DMS53 treated with DMSO at 0.1 percent for 48 hours (cell line): Measurements from ENCODE around the gene RABGAP1L.
"Not testable (repeated sequence)": the region's sequence is repeated elsewhere in the genome, so short reads cannot be mapped to it uniquely, and the experiment has no call there.

Source experiments
- DNase-seq: peaks from one replicate; lab custom pipeline; 2025; ENCODE audit not compliant: unreplicated experiment; lab: John Stamatoyannopoulos, UW

RABGAP1L gene

DNA sequence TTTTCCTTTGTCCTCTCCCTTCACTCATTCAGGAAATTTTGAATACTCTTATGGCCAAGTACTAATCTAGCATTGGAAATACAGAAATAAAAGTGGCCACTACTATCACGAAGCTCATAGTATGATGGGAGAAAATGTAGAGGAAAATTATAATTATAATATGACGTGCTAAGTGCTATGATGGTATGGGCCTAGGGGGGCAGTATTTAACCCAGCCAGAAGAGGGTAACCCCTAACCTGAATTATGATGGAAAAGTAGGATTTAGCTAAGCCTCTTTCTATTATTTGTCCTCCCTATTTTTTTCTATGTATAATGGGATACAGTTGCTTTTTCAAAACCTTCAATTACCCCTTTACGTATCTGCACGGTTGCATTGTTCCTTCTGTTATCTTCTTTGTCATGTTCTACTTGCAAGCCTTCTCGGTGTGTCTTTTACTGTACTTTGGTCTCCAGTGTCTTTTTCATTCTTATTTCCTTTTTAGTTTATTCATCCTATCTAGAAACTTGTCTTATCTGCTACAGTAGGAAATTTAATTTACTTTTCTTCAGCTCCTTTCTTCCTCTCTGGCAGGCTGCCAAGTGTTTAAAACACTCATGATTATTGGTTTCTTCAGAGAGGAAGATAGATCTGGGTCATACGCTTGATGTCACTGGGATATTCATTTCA is 199.6 kb downstream of the RABGAP1L start:
- no peak for DNase-seq

GRCh38 chr1:174359454-174359805 is 200.1 kb downstream of the RABGAP1L start:
- DNase-seq: no peak

GRCh38 chr1:174364996-174365736 is 205.8 kb downstream of the RABGAP1L start:
- DNase-seq: no peak

DNA sequence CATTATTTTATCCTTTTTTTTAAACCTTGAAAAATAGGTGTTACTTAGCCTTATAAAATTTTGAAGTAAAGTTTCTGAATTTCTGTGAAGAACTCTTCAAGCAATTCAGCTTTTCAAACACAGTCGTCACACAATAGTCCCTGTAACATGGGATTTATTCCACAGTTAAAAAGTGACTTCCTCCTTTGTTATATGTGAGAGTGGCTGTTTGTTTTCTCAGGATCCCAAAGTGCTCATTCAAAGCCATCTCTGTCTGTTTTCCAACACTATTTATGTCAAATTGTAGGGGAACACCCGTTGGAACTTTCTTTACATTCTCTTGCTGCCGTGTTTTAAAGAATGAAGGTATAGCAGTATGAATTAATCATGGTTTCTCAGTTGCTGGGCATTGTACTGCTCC is 207.6 kb downstream of the RABGAP1L start:
- DNase-seq: no peak

- no peak for DNase-seq
These were observed 208.6 kb downstream of the RABGAP1L start for GRCh38 chr1:174367892-174368291.

DNA sequence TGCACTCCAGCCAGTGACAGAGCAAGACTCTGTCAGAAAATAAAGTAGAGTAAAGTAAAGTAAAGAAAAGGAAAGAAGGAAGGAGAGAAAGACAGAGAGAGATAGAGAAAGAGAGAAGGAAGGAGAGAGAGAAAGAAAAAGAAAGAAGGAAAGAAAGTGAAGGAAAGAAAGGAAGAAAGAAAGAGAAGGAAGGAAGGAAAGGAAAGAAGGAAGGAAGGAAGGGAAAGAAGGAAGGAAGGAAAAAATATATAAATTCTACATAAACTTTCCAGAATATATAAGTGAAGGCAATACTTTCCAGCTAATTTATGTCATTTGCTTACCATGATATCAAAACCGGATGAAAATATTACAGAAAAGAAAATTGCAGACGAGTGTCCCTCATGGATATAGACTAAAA is 216.7 kb downstream of the RABGAP1L start:
- DNase-seq: no peak

GRCh38 chr1:174391716-174392115 is 232.4 kb downstream of the RABGAP1L start:
- no peak for DNase-seq

DNA sequence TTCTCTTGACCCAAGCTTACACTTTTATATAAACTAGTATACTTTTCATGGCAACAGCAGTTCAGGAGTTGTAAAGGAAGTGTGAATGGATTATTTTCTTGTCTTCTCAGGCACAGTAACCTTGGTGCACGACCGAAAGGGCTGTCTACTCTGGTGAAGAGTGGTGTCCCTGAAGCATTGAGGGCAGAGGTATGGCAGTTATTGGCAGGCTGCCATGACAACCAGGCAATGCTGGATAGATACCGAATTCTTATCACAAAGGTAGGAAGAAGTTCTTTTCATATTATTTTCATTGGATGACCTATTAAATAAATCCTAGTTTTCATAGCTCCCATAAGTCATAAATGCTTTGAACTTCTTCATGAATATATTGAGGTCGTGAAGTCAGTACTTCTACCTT is 234.6 kb downstream of the RABGAP1L start:
- no peak for DNase-seq

DNA sequence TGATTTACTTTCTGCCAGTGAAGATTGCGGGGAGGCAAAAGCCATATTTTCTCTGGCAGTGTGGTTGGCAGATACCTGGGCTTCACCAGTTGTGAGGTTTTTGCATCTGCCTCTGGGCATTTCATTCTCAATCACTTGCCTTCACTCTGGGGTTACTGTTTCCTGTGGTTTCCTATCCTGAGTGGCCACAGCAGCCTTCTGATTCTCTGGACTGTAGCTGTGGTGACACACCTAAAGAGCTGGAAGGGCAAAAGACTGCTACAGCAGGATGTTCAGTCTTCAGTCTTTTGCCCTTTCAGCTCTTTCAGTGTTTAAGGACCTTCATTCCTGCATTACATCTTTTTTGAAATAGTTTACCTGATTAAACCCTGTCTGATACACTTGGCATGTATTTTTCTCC is 237.9 kb downstream of the RABGAP1L start:
- no peak for DNase-seq

DNA sequence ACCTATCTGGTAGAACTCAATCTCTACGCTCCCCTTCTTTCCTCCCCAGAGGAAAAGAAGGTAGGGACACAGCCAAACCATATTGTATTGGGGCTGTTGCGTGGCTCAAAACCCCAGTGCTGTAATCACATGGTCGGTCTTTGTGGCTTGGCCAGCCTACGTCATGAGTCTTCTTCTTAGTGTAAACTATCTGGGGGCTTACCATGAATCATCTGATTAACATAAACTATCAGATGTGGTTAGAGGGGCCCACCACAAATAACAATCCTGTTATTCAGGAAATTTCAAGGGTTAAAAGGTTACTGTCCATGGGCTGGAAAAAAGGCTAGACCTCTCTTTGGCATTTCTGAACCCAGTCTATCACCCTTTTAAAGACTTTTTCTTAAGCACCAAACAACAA is 238.9 kb downstream of the RABGAP1L start:
- no peak for DNase-seq

- DNase-seq: no peak
These were observed 239.9 kb downstream of the RABGAP1L start for GRCh38 chr1:174399211-174399610.

GRCh38 chr1:174401075-174401474 is 241.8 kb downstream of the RABGAP1L start:
- no peak for DNase-seq

DNA sequence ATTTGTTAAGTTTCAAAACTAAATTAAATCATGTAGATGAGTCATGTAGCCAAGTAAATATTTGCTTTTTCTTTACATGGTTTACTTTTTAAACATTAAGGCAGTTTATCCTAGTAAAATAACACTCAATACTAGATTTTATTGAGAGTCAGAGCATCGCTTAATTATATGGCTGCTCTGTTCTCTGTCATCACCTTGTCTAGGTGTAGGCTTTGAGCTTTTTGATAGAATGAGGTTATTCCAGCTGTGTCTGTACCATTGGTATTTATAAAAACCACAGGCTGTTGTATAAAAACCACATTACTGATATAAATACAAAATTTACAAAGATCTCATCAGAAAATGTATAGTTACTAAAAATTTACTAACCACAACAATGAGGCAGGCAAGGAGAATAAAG is 245.9 kb downstream of the RABGAP1L start:
- peak; percentile 58 for DNase-seq

- DNase-seq: no peak
These were observed 247.1 kb downstream of the RABGAP1L start for GRCh38 chr1:174406421-174406820.

DNA sequence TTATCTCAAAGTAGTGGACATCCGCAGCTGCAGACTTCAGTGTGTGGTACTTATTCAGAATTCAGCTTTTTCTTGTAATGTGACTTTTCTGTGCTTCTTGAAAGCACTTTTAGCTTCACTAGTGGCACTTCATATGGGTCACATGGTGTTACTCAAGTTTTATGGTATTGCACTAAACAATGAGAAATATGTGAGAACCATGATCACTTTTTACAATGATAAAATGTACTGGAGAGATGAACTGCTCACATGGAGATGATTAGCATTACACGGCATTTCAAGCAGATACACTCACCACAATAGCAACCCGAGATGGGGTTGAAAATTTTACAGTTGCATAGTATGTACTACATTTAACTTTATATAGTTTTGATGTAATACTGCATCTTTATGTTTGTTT is 248.3 kb downstream of the RABGAP1L start:
- no peak for DNase-seq

GRCh38 chr1:174408146-174408545 is 248.8 kb downstream of the RABGAP1L start:
- no peak for DNase-seq

DNA sequence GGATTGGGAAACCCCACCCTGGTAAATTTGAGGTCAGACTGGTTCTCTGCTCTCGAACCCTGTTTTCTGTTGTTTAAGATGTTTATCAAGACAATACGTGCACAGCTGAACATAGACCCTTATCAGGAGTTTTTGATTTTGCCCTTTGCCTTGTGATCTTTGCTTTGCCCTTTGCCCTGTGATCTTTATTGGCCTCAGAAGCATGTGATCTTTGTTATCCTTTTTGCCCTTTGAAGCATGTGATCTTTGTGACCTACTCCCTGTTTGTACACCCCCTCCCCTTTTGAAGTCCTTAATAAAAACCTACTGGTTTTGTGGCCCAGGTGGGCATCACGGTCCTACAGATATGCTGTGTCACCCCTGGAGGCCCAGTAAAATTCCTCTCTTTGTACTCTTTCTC is 250.5 kb downstream of the RABGAP1L start:
- not testable (repeated sequence) for DNase-seq

DNA sequence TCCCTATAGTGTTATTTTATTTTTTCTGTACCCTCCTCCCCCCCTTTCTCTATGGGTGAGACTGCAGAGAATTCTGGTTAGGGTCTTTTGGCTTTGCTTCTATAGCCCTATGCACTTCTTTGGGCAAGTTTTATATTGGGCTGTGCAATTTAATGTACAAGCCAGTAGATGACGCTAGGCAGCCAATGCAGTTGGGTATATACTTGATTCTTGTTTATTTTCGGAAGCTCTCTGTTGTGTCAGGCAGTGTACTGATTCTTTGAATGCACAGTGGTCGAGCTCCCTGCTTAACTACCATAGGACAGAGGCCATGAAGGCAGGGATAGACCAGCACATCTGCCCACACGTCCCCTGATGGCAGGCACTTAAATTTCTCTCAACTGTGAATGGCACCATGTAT is 254.3 kb downstream of the RABGAP1L start:
- DNase-seq: no peak

- no peak for DNase-seq
These were observed 254.9 kb downstream of the RABGAP1L start for GRCh38 chr1:174414203-174414602.

GRCh38 chr1:174415506-174415905 is 256.2 kb downstream of the RABGAP1L start:
- DNase-seq: no peak

DNA sequence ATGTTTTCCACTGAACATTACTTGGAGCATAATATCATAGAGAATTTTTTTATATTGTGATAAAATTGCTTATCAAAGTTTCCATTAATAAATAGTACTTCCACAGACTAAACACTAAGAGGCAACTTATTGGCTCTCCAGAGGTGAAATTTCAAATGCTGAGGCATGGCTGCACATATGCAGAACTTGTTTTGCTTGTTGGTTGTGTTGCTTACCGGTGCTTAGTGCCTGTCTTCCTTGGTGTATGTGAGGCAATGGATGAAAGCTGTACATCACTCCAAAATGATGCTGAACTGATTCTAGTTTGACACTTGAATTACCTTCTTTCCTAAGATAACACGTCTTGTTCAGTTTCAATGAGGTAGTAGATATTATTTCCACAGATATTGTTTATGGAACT is 258.6 kb downstream of the RABGAP1L start:
- no peak for DNase-seq

DNA sequence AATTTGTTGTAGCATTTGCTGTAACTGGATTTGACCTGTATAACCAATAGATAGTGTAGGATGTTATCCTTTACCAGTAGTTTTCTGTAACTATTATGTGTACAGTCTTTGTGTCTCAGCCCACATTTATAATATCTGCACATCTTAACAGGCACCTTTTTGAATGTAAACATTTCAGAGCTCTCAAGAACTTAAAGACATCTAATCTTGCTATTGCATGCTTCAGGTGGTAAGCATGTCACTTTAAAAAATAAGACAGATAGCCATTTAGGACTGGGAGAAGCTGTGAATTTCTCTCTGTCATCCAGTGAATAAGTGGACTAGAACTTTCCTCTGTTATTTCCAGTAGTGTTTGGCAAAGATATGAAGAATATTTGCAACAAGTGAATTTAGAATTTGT is 265.8 kb downstream of the RABGAP1L start:
- no peak for DNase-seq

DNA sequence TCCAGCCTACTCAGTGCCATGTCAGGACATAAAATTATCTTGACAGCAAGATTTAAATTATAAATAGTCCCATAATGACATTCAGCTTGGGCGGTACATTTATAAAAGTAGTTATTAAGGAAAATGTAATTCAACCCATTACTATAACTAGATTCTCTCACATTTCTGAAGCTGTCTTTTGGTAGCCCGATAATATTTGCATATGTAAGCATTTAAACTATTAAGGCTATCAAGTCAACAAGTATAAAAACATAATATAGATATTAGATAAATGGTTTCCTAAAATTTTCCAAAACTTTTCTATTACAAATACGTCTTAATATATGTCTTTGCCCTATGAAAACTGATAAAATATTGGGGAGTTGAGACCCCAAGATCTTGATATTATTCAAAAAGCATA is 266.8 kb downstream of the RABGAP1L start:
- no peak for DNase-seq
